Panc1 (cell line): ENCODE data around the gene GRIK1. TPM values are rescaled to one million over a fixed set of nuclear protein-coding genes. Genes with fewer than 3 reads are reported as not detected.

Experiments
- ATAC-seq: fragments of 200-7000 bp; cut with Tn5 transposase; 2 replicates; pipeline ENCODE4 v1.9.1; 2020; ENCODE audit warnings: mild to moderate bottlenecking, moderate library complexity
- BruUV-seq: library from RNA; stranded (reverse); fragments of 400-500 nt; replicated peaks from 2 replicates; lab custom pipeline; 2021; lab: Mats Ljungman, UMichigan
- CTCF ChIA-PET: fragments of 300-600 bp; sonication (Branson Sonifier 250); formaldehyde crosslinking; loops from one replicate; lab custom pipeline; 2022; ENCODE audit warnings: antibody characterized with exemption; lab: Charles Lee
- POLR2A ChIA-PET: fragments of 300-600 bp; sonication (Branson Sonifier 250); formaldehyde crosslinking; loops from one replicate; lab custom pipeline; 2022; ENCODE audit warnings: antibody characterized with exemption; lab: Charles Lee
- DNase-seq: peaks from one replicate; pipeline ENCODE4 v3.0.0-alpha.2; 2010; ENCODE audit warnings: low read depth, low spot score
- H3K27ac ChIP-seq: 2 replicates; pipeline ENCODE4 v1.5.1; 2011; ENCODE audit warnings: mild to moderate bottlenecking, low read length, inconsistent platforms
- H3K27me3 ChIP-seq: fragments of 200-500 bp; sonication (Bioruptor generic); 2 replicates; pipeline ENCODE4 v1.6.0; 2014; ENCODE audit warnings: low read length, inconsistent platforms; ENCODE audit not compliant: control insufficient read depth, insufficient read depth
- H3K36me3 ChIP-seq: fragments of 200-500 bp; sonication (Bioruptor generic); 2 replicates; pipeline ENCODE4 v1.5.1; 2014; ENCODE audit warnings: inconsistent platforms, mild to moderate bottlenecking, low read length, moderate library complexity; ENCODE audit not compliant: control insufficient read depth, insufficient read depth
- H3K4me1 ChIP-seq: 2 replicates; pipeline ENCODE4 v1.5.1; 2011; ENCODE audit warnings: inconsistent platforms, mild to moderate bottlenecking, low read length, moderate library complexity; ENCODE audit not compliant: control insufficient read depth, insufficient read depth
- H3K4me3 ChIP-seq, 2 experiments: 2 replicates each; pipeline ENCODE4 v1.5.1; 2011 to 2012; ENCODE audit warnings: low read depth in 2 of 2, low read length in 2 of 2, mild to moderate bottlenecking in 2 of 2, inconsistent platforms in 1 of 2, moderate library complexity in 1 of 2
- H3K9me3 ChIP-seq: fragments of 200-500 bp; sonication (Bioruptor generic); 2 replicates; pipeline ENCODE4 v1.5.1; 2014; ENCODE audit warnings: low read depth, mild to moderate bottlenecking, inconsistent platforms, low read length, moderate library complexity; ENCODE audit not compliant: control insufficient read depth, insufficient read depth
- CTCF ChIP-seq: fragments of 450-650 bp; IDR thresholded peaks from 2 replicates; pipeline ENCODE4 v1.5.1; 2017; ENCODE audit warnings: mild to moderate bottlenecking
- POLR2AphosphoS5 ChIP-seq: IDR thresholded peaks from 2 replicates; pipeline ENCODE4 v1.6.1; 2012; ENCODE audit warnings: mild to moderate bottlenecking, low read depth, low read length, moderate library complexity
- SIN3A ChIP-seq: IDR thresholded peaks from 2 replicates; pipeline ENCODE4 v1.6.1; 2012; ENCODE audit warnings: low read depth, mild to moderate bottlenecking, low read length, moderate library complexity, borderline replicate concordance; ENCODE audit not compliant: insufficient read depth
- TCF7L2 ChIP-seq: IDR thresholded peaks from 2 replicates; pipeline ENCODE4 v1.6.1; 2011; ENCODE audit warnings: mild to moderate bottlenecking, low read depth, low read length, inconsistent platforms
- in situ Hi-C: cut with HindIII; loops from 2 replicates; pipeline ENCODE4 v1.10.0; 2016; ENCODE audit warnings: low sequenced_read_pairs, low pct_unique_long_range_greater_than_20kb
- intact Hi-C: fragments of 100-400 bp; cut with micrococcal nuclease; formaldehyde crosslinking; loops from one replicate; pipeline ENCODE4 v1.10.0; 2022; ENCODE audit not compliant: unreplicated experiment
- total RNA-seq: library from RNA; stranded (reverse); gene quantifications from one replicate; pipeline ENCODE4 v1.2.1, GENCODE V29; 2021; ENCODE audit not compliant: unreplicated experiment
- TF ChIP-seq, protein P1 (sequence below), 2 experiments: IDR thresholded peaks; 2 replicates each; pipeline ENCODE4 v1.6.1; 2011 to 2012; ENCODE audit warnings: low read depth in 2 of 2, control low read depth in 1 of 2, low read length in 1 of 2, mild to moderate bottlenecking in 1 of 2, moderate library complexity in 1 of 2; ENCODE audit not compliant: insufficient read depth in 1 of 2

Gene GRIK1
- total RNA-seq, 1 experiment from 2014 or later = not detected

DNA sequence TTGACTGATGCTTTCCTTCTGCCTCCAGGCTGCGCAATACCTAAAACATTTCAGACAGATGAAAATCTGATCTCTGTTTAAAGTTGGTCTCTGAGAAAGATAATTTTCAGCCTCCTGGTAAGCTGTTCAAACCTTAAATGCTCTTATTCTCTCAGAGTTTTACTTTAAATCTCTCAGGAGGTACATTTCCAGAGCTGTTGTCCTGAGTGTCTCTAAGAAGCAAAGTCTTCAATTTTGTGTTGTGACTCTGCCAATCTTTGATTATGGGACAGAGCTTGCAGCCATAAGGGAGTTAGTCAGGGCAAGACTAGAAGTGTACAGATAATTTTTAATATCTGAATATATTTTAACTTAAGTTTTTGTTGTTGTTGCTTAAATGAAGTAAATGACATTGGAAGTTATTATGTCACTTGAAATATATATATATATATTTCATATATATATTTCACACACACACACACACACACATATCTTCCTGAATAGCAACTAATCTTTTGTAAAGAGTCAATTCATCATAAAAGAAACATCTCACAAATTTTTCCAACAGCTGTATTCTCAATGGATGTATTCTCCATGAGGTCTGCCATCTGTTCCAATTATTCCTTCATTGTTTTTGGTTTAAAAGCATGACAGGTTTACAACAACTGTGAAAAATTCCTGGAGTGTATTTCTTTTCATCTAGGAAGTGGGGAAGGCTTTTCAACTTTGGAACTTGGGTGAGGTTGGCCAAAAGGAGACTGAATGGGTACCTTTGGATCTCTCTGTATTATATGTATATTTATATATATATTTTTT, 381.7 kb downstream of the GRIK1 start:
- in situ Hi-C loops (no loop called here), intact Hi-C loops (no loop called here)
- TF ChIP-seq SIN3A = no peak
- TF ChIP-seq, protein P1, sequence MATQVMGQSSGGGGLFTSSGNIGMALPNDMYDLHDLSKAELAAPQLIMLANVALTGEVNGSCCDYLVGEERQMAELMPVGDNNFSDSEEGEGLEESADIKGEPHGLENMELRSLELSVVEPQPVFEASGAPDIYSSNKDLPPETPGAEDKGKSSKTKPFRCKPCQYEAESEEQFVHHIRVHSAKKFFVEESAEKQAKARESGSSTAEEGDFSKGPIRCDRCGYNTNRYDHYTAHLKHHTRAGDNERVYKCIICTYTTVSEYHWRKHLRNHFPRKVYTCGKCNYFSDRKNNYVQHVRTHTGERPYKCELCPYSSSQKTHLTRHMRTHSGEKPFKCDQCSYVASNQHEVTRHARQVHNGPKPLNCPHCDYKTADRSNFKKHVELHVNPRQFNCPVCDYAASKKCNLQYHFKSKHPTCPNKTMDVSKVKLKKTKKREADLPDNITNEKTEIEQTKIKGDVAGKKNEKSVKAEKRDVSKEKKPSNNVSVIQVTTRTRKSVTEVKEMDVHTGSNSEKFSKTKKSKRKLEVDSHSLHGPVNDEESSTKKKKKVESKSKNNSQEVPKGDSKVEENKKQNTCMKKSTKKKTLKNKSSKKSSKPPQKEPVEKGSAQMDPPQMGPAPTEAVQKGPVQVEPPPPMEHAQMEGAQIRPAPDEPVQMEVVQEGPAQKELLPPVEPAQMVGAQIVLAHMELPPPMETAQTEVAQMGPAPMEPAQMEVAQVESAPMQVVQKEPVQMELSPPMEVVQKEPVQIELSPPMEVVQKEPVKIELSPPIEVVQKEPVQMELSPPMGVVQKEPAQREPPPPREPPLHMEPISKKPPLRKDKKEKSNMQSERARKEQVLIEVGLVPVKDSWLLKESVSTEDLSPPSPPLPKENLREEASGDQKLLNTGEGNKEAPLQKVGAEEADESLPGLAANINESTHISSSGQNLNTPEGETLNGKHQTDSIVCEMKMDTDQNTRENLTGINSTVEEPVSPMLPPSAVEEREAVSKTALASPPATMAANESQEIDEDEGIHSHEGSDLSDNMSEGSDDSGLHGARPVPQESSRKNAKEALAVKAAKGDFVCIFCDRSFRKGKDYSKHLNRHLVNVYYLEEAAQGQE (IDR thresholded peaks at IDR 0.05; ENCODE audit: insufficient read depth in 1 of 2, low read depth in 2 of 2, low read length in 1 of 2) = no peak
- no peak for TF ChIP-seq TCF7L2
- no peak for TF ChIP-seq CTCF
- TF ChIP-seq POLR2AphosphoS5 = no peak
- H3K4me3 ChIP-seq = no peak overlapping the region
- no peak overlapping the region for H3K27ac ChIP-seq
- no peaks in the 10 kb centered on the region for H3K27me3 ChIP-seq
- ATAC-seq = no peak
- CTCF ChIA-PET = no interaction called here
- no peaks in the 10 kb centered on the region for H3K4me1 ChIP-seq
- POLR2A ChIA-PET = no interaction called here
- no TSS peak for BruUV-seq
- H3K9me3 ChIP-seq = no peaks in the 10 kb centered on the region
- no peak for DNase-seq
- no peaks in the 10 kb centered on the region for H3K36me3 ChIP-seq

DNA sequence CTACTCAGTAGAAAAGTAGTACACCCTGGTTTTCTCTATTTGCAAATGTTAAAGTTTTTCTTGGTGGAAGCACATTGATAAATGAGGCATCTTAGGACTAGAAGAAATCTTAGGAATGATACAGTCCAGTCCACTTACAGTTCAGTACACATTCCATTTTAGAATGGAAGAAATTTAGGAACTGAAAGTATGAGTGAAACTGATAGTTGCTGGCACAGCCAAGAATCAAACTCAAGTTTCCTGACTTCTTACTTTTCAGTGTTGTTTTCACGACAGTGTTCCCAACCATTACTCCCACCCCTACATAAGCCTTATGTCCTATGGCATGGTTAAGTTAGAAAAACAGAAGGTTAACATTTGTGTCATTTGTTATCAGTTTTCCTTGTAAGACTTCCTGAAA, 382.6 kb downstream of the GRIK1 start:
- in situ Hi-C loops (no loop called here), intact Hi-C loops (no loop called here)
- no TSS peak for BruUV-seq
- POLR2A ChIA-PET = no interaction called here
- H3K4me1 ChIP-seq = no peaks in the 10 kb centered on the region
- no peak overlapping the region for H3K4me3 ChIP-seq
- TF ChIP-seq TCF7L2 (no peak), SIN3A (no peak), POLR2AphosphoS5 (no peak)
- TF ChIP-seq, protein P1 (IDR thresholded peaks at IDR 0.05; ENCODE audit: insufficient read depth in 1 of 2, low read depth in 2 of 2, low read length in 1 of 2) = no peak
- no peaks in the 10 kb centered on the region for H3K9me3 ChIP-seq
- H3K27me3 ChIP-seq = no peaks in the 10 kb centered on the region
- ATAC-seq = no peak
- H3K36me3 ChIP-seq = no peaks in the 10 kb centered on the region
- no peak for DNase-seq
- CTCF ChIA-PET = no interaction called here
- H3K27ac ChIP-seq = no peak overlapping the region
